ENCODE data around the gene TOP2A.

The TOP2A gene

DNA sequence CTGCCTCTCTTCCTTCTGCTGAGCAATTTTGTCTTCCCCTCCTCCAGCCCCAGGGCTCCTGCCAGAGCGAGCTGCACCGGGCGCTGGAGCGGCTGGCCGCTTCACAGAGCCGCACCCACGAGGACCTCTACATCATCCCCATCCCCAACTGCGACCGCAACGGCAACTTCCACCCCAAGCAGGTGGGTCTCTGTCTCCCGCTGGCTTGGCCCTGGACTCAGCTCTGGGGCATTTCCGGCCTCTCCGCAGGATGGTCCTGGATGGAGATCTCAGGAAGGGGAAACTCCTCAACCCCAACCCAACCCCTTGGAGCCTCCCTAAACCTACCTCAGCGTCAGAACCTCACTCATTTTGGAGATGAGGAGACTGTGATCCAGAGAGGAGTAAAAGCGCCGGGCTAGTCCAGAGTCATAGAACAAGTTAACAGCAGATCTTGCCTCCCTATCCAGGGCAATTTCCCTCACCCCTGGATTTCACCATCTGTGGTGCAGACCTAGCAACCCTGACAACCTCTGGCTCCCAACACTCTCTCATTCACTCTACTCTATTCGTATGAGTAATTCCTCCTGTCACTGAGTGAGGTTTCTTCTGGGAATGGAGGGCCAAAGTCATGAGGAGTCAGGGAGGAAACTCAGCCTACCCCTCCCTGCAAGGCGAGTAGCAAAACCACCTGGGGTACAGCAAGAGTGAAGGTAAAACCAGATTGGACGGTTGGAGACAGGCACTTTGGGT, 36.4 kb upstream of the TOP2A start:
- DNase-seq, result no peak

DNA sequence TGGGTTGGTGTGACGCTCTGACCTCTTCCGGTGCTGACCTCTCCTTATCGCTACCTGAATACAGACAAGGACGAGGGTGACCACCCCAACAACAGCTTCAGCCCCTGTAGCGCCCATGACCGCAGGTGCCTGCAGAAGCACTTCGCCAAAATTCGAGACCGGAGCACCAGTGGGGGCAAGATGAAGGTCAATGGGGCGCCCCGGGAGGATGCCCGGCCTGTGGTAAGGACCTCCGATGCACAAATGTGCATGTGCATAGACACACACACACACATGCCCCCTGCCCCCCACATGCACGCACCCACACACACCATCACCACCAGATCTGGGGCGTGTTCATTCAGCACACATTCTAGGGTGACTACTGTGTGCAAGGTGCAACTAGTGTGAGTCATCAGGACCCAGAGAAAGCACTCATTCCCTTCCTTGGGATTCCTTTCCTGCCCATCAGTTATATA, 35.3 kb upstream of the TOP2A start:
- no peak for DNase-seq

DNA sequence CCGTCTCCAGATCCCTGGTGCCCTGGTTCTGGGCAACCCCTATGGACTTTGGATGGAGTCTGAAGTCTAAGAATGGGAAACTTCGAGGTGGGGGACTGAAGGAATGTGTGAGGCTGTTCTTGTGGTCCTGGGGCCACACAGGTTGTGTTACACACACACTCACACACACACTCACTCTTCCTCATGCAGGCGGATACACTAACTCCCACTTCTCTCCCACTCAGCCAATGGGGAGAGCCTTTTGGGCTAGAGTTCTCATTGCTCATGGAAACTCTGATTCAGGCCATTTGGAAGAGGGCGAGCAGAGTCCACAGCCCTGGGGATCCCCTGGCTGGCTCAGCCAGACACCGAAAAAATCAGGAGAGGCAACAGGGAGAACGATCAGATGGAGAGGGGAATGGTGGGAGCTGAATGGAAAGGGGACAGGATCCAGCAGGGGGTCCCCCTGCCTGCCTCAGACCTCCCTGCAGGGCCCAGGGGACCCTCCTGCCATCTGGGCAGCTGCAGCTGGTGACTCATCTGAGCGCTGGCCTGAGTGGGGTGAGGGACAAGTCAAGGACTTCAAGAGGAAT, 34.6 kb upstream of the TOP2A start:
- DNase-seq, result no peak

DNA sequence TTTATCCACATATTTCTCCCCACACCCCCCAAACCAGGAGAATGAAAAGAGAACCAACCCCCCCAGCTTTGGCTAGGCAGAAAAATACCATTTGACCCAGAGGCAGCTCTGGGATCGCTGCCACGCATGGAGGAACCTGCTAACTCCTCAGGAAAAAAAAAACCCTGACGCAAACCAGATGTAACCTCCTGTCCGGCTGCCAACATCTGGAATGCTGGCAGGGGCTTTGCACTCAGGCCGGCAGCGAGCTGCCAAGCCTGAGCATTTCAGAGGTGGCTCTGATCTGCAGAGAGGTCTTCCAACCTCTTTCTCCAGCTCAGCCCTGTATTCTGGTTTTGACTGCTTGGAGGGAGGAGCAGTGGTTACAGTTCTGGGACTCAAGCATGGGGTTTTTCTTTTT, 33.7 kb upstream of the TOP2A start:
- DNase-seq, result no peak

DNA sequence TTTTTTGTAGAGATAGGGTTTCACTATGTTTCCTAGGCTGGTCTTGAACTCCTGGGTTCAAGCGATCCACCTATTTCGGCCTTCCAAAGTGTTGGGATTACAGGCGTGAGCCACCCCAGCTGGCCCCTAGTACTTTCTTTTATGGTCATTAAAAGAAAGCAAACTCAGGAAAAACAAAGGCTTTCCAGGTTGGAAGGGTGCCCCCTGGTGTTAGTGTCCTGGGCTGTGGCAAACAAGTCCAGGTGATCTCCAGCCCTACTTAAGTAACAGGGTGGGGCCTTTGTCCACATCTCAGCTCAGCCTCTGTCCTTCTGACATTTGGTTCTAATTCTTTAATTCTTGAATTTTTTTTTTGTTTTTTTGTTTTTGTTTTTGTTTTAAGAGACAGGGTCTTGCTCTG, 32.5 kb upstream of the TOP2A start:
- no peak for DNase-seq

DNA sequence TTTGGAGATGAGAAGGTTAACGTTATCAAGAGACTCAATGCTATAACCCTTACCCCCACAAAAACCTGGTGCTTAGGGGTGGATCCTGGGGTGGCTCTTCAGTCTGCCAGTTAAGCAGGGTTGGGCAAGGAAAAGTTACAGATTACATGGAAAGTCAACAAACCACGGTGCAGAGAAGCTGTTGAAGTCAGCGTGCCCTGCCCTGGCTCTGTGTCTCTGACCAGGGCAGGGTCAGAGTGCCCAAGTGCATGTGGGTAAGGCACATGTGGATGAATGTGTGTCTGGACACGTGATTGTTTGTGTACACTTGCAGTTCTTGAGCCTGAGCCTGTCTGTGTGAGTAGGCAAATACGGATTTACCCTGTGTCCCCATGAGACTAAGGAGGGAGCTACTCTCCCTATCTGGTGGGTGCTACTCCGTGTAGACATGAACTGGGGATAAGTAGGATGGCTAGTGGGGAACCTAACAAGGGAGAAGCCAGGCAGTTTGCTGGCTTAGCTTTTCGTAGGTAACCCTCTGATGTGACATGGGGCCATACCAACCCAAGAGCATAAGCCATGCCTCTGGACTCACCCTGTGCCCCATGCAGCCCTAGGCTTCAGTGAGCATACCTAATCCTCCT, 31.1 kb upstream of the TOP2A start:
- no peak for DNase-seq

DNA sequence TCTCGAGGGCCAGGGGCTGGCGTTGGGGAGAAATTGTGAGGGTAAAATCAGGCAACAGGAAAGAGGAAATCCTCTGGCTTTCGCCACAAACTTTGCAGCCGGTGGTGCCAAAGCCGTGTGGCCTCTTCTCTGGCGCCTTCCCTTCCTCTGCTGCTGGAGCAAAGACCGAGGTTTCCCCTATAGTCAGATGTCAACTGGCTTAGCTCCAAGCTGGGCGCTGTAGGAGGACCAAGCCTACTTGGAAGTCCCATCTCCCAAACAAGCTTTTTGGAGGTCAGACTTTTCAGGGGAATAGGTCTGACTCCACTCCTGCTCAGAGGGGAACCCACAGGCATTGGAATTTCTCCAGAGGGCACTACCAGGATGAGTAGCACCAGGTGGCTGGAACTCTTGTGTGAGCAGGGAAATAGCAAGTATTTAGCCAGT, 30.5 kb upstream of the TOP2A start:
- DNase-seq, result no peak

DNA sequence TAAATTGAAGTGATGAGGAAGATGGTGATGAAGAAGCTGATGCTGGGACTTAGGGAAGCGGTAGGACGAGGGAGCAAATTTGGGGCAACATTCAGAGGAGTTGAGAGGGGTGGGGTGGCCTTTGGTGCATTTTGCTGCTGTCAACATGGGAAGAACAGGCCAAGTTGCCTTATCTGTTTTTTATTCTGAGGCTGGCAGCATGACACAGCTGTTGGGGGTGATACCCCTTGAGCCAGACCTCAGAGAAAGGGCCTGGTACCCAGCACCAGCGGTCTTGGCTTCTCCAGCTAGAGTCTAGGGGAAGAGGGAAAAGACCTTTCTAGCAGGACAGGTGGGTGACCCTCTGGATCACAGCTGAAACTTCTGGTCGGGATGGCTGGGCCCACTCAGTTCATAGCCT, 30.1 kb upstream of the TOP2A start:
- no peak for DNase-seq

DNA sequence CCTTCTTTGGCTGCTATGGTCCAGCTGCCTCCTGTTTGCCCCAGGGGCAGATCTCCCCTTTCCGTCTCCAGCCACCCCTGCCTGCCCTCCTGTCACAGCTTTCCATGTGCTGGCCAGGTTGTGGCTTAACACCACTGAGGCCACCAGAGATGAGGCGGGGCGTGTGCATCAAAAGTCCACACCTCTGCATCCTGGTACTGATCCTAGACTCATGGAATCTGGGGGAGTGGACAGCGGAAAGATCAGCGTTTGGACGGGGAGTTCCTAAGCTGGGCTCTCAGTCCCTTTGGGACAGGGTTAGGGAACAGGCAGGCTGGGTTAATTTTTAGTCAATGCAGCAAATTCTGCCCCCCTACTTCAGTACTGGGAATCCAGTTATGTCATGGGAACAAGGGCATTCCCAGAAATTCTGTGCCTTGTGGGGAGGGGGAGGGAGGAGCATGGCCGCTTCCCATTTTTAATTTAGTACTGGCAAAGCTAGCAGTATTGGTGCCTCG, 29.5 kb upstream of the TOP2A start:
- DNase-seq, result no peak

DNA sequence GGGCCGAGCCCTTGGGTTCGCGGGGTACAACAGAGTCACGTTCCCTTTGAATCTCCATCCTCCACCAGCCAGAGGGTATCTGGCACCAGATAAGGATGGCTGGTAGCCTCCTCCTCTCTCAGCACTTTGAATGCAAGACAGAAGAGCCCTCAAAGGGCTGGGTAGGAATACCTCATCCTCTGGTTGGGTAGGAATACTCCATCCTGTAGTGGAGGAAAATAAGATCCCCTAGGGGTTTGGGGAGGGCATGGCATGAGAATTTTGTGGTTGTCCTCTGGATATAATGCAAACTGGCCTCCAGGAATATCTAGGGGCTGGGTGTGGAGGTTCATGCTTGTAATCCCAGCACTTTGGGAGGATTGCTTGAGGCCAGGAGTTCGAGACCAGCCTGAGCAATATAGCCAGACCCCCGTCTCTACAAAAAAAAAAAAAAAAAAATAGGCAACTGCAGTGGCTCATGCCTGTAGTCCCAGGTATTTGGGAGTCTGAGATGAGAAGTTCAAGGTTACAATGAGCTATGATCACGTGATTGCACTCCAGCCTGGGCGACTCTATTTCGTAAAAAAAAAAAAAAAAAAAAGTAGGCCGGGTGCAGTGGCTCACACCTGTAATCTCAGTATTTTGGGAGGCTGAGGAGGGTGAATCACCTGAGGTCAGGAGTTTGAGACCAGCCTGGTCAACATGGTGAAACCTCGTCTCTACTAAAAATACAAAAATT, 28.2 kb upstream of the TOP2A start:
- no peak for DNase-seq

DNA sequence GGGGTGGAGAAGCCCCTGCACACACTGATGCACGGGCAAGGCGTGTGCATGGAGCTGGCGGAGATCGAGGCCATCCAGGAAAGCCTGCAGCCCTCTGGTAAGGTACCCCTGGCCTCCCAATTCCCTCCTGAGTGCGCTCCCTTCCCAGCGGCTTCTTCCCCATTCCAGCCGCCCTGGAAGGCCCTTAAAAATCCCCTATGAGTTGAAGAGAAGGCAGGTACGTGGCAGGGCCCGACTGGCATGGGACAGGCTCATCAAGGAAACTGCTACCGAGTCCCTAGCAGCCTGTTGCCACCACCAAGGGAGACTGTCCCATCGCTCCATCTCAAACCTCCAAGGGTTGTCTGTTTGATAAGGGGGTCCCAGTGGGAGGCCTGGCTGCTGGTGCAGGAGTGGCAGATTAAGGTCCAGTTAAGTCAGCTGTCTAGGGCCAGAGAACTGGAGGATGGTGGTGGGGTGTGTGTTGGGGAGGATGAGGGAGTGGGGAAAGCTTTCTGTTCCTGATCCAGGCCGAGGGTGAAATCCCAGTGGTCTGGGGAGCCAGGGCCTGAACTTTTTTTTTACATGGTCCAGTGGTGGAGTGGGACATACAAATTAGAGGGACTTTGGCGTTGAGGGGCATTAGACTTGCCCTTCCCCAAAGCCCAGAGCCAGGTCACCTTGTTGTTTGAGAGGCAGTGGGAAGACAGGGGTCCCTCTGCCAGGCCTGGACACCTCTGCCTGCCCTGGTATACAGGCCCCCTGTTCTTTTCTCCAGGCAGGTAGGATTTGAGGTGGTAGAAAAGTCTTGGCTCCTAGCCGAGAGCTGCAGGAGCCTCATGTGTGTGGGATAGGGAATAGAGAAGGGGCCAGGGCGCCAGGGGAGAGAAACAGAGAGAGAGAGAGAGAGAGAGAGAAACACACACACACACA, 26.5 kb upstream of the TOP2A start:
- DNase-seq, result no peak

DNA sequence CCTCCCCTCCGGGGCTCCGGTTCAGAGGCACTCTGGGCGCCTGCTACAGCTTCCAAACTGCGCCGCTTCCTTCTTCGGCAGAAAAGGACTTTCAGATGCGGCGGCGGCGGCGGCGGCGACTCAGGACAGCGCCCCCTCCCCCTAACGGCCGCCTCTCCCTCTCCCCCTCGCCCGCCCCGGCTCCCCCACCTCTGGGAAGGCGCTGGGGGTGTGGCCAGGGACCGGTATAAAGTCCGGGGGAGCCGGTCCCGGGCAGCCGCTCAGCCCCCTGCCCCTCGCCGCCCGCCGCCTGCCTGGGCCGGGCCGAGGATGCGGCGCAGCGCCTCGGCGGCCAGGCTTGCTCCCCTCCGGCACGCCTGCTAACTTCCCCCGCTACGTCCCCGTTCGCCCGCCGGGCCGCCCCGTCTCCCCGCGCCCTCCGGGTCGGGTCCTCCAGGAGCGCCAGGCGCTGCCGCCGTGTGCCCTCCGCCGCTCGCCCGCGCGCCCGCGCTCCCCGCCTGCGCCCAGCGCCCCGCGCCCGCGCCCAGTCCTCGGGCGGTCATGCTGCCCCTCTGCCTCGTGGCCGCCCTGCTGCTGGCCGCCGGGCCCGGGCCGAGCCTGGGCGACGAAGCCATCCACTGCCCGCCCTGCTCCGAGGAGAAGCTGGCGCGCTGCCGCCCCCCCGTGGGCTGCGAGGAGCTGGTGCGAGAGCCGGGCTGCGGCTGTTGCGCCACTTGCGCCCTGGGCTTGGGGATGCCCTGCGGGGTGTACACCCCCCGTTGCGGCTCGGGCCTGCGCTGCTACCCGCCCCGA, 25.7 kb upstream of the TOP2A start, which contains the start of gene IGFBP4:
Gene IGFBP4, plus strand, starts transcription at position 255 of the 792 bp plus-strand sequence. Its CDS starts 286 bp downstream, at position 541.
- no peak for DNase-seq

DNA sequence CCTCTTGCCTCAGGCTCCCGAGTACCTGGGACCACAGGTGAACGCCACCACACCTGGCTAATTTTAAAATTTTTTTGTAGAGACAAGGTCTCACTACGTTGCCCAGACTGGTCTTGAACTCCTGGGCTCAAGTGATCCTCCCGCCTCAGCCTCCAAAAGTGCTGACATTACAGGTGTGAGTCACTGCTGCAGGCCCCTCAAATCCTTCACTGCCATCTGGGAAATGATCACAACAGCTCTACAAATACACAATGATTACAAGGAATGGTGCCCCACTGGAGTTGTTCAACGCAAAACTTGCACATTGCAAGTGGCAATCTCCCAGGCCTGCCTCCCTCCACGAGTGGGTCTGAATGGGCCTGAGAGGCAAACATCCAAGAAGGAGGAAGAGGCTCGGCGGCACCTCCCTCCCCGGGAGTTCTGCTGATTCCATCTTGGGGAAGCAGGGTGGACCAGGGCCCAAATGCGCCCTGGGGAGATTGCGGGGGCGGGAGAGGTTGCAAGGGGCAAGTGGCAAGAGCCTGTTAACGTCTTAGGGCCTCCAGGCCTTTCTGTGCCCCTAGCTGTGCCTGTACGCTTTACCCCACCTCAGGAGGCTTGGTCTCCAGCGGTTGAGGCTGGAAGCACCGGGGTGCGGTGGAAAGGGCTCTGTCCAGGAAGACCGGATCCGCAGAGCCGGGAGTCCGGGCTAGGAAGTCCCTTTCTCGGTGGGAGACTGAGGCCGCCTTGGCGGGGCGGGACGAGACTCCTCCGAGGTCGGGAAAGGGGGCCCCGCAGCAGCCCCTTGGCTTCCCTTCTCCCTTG, 24.9 kb upstream of the TOP2A start:
- no peak for DNase-seq

DNA sequence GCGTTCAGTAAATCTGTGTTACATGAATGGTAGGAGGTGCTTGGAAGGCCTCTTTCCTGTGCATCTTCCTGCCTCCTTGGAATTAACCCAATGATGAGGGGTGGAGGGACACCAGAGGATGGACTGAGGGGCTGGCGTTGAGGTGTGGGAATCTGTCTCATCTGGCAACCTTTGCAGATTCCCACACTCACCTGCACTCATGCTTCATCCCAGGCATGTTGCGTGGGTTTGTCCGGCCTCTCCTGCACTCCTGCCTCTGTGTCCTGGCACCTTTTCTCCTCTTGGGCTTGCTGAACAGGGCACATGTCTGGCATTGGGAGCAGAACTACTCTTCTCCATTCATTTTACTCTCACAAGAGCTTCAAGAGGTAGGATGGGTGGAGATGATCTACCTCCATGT, 22.5 kb upstream of the TOP2A start:
- no peak for DNase-seq

DNA sequence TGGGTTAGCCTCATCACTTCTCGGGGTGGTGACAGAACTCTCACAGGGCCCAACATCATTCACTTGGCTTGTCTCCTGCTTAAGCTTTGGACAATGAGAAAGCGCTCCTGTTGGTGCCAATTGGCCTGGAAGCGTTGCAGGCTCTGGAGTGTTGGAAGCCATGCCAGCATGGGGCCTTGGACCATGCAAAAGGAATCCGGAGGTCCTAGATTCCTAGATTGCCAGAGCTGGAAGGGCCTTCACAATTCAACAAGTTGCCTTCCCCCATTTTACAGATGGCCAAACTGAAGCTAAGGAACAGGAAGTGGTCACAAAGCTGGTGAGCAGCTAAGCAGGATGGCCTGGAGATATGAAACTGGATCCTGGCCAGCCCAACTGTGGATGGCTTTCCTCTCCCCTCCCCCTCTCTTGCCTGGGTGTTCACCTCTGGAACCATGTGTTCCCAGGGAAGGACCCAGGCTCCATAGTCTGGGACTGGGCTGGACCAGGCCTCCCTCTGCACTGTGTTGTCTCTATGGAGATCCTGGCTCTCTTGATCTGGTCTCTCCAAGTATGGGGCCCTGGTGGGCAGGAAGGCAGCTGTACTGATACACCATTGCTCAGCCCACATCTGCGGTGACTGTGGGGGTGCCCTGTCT, 19.5 kb upstream of the TOP2A start:
- DNase-seq, result no peak

DNA sequence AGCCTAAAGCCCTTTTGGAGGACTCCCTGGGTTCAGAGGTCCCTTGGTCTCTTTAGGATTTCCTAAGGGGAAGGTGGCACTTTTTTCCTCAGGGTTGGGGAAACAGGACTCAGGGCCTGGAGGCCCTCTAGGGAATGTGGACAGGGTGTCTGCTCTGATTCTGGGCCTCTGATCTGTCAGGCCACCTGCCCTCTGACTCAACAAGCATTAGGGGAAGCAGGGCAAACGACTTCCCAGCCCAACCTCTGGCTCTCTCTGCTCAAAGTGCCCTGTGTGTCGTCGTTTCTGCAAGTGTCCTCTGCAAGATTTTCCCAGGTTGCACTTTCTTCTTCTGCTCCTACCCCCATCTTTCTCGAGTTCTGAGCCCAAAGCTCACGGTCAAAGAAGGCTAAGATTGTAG, 18.9 kb upstream of the TOP2A start:
- DNase-seq, result no peak

DNA sequence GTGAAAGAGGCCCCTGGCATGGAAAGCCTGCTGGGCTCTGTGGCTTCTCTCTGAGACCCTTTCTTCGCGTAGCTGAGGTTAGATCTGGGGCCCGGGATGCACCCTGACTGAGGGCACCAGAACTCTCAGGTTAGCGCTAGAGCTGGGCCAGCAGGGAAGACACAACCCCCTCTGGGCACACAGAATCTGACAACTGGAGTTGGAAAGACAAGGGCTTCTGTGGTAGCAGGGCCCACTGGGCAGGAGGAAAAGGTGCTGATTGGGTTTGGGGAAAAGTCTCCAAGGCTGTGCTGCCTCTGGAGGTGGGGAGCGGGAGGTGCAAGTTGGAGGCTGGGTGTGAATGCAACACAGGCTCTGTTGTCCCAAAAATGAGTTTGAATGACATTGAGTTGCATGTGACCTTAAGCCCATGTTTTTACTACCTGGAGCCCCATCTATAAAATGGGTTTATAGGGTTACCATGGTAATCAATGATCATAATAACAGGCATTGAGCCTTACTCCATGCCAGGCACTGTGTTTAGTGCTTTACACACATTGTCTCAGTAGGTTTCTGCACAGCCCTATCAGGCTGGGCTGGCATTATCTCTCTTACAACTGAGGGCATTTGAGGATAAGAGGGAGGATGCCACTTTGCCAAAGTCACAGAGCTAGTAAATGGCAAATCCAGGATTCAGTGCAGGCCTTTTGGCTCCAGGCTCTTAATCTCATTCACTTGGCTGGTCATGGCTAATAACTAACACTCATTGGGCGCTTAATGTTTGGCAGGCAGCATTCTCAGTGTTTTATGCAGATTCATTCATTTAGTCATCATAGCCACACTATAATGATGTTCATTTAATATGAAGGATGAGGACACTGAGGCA, 16.1 kb upstream of the TOP2A start:
- no peak for DNase-seq

DNA sequence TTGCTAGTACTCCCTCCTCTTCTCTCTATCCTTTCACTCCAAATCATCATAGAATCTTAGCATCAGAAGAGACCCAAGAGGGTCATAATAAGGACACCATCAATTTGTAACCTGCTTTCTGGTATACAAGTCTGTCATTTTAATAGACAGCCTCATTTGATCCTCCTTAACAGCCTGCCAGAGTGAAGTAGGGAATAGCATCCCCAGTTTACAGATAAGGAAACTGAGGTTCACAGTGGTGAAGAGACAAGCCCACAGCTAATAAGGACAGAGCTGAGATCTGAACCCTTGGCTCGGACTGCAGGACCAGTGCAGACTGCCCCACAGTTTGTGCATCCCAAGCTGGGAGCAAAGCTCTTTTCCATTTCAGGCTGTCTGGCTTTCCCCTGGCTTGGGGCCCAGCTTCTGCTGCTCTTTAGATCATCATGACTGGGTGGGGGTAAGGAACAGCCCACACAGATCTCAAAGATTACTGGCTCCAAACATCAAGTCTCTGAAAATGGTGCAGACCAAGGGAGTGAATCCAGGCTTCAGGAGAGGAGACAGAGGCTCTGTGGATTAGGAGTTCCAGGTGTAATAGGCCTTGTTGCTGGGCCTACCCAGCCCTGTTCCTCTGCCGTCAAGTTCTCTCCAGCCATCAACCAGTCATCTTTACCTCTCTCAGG, 15.3 kb upstream of the TOP2A start:
- no peak for DNase-seq

DNA sequence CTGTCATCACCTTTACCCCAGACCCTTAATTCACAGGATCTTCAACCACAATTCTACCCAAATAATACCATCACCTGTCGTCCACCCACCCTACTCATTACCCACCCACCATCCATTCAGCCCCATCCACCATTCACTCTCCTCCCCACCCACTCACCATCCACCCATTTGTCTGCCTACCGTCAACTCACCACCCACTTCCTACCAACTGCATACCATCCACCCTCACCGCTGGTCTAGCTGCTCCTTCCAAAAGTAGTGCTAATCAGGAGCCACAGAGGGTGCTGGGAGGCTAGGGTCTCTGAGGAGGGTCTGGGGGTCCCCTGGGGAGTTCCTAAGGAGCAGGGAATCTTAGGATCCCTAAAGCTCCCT, 13.5 kb upstream of the TOP2A start:
- DNase-seq, result no peak

Measured in cortex of kidney (tissue), 1 donor.